ENCODE measurements around the gene IFITM2.

DNA sequence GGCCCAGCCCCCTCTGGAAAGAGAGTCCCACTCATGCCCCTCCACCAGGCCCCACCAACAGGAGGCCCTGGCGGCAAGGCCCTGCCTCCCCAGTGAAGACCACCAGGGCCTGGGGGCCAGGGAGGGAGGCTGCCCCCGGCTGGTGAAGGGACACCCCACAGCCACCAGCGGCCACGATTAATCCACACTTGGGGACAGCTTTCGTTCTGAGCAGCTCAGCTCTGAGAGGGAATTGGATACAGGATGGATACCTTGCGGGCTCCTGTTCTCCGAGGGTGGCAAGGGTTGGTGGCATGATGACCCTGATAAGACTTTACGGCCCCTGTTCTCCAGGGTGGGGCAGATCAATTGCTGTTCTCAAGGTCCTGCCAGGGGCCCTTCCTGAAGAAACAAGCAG lies 36.3 kb upstream of the IFITM2 start:
- TF ChIP-seq CTCF (IDR thresholded peaks at IDR 0.05; ENCODE audit: low read depth, low read length) (no peak), POLR2A (IDR thresholded peaks at IDR 0.05; ENCODE audit: extremely low read depth, insufficient read length) (no peak)
